RWPE2 (cell line): ENCODE data around the gene RDH16.

Source experiments
- ATAC-seq: fragments of 200-7000 bp; cut with Tn5 transposase; 3 replicates; pipeline ENCODE4 v1.9.1; 2021; ENCODE audit warnings: low read depth
- DNase-seq: peaks from one replicate; pipeline ENCODE4 v3.0.0-alpha.2; 2020; ENCODE audit warnings: low spot score
- H3K27ac ChIP-seq: fragments of 450-650 bp; 2 replicates; pipeline ENCODE4 v1.5.1; 2017; ENCODE audit warnings: mild to moderate bottlenecking; ENCODE audit not compliant: poor library complexity, severe bottlenecking
- H3K27me3 ChIP-seq: fragments of 250-450 bp; sonication (Bioruptor Pico); 2 replicates; pipeline ENCODE4 v1.5.1; 2021; ENCODE audit warnings: mild to moderate bottlenecking, moderate library complexity; ENCODE audit not compliant: insufficient read depth, poor library complexity, severe bottlenecking
- H3K36me3 ChIP-seq: fragments of 250-450 bp; sonication (Bioruptor Pico); 2 replicates; pipeline ENCODE4 v1.5.1; 2020; ENCODE audit warnings: low read depth, mild to moderate bottlenecking, moderate library complexity
- H3K4me1 ChIP-seq: fragments of 250-450 bp; sonication (Bioruptor Pico); 2 replicates; pipeline ENCODE4 v1.5.1; 2021; ENCODE audit warnings: mild to moderate bottlenecking, moderate library complexity; ENCODE audit not compliant: insufficient read depth, poor library complexity, severe bottlenecking
- H3K4me3 ChIP-seq: fragments of 250-450 bp; sonication (Bioruptor Pico); 2 replicates; pipeline ENCODE4 v1.5.1; 2021; ENCODE audit warnings: mild to moderate bottlenecking, moderate library complexity; ENCODE audit not compliant: severe bottlenecking
- H3K9me3 ChIP-seq: fragments of 250-450 bp; sonication (Bioruptor Pico); 2 replicates; pipeline ENCODE4 v1.5.1; 2021; ENCODE audit warnings: mild to moderate bottlenecking, moderate library complexity; ENCODE audit not compliant: severe bottlenecking
- CTCF ChIP-seq: fragments of 450-650 bp; IDR thresholded peaks from one replicate; pipeline ENCODE4 v1.5.1; 2017; ENCODE audit warnings: mild to moderate bottlenecking, moderate library complexity; ENCODE audit not compliant: poor library complexity, severe bottlenecking

The RDH16 gene

GRCh38 chr12:56998316-56998715 is 40.9 kb upstream of the RDH16 start:
- TF ChIP-seq CTCF = no peak
- no peaks in the 10 kb centered on the region for H3K27me3 ChIP-seq
- no peaks in the 10 kb centered on the region for H3K9me3 ChIP-seq
- DNase-seq (no peak), ATAC-seq (no peak)
- no peak overlapping the region for H3K27ac ChIP-seq
- H3K4me1 ChIP-seq = no peaks in the 10 kb centered on the region
- peaks cover 24% of the 10 kb centered on the region for H3K36me3 ChIP-seq
- no peak overlapping the region for H3K4me3 ChIP-seq

- no peaks in the 10 kb centered on the region for H3K4me1 ChIP-seq
Measured at GRCh38 chr12:56996793-56997545, 39.6 kb upstream of the RDH16 start.

GRCh38 chr12:56995930-56996496 is 38.6 kb upstream of the RDH16 start:
- DNase-seq (no peak), ATAC-seq (no peak)
- no peak overlapping the region for H3K27ac ChIP-seq
- H3K27me3 ChIP-seq = no peaks in the 10 kb centered on the region
- H3K36me3 ChIP-seq = peaks cover 7% of the 10 kb centered on the region
- no peak for TF ChIP-seq CTCF
- H3K9me3 ChIP-seq = no peaks in the 10 kb centered on the region
- H3K4me1 ChIP-seq = no peaks in the 10 kb centered on the region
- H3K4me3 ChIP-seq = no peak overlapping the region

More at GRCh38 chr12:56996793-56997545, 39.6 kb upstream of the RDH16 start:
- no peaks in the 10 kb centered on the region for H3K27me3 ChIP-seq
- H3K4me3 ChIP-seq = no peak overlapping the region
- no peak for TF ChIP-seq CTCF
- H3K36me3 ChIP-seq = peaks cover 13% of the 10 kb centered on the region
- DNase-seq (no peak), ATAC-seq (no peak)
- H3K27ac ChIP-seq = no peak overlapping the region
- no peaks in the 10 kb centered on the region for H3K9me3 ChIP-seq

- DNase-seq = no peak
Measured at GRCh38 chr12:56995201-56995929, 38.0 kb upstream of the RDH16 start.

More at GRCh38 chr12:56995201-56995929, 38.0 kb upstream of the RDH16 start:
- Histone ChIP-seq H3K27me3 (no peaks in the 10 kb centered on the region), H3K27ac (no peak overlapping the region), H3K36me3 (peaks cover under 1% of the 10 kb centered on the region), H3K4me1 (no peaks in the 10 kb centered on the region), H3K9me3 (no peaks in the 10 kb centered on the region), H3K4me3 (no peak overlapping the region)
- no peak for TF ChIP-seq CTCF
- ATAC-seq = no peak
